ENCODE results near the gene SYNM.

DNA sequence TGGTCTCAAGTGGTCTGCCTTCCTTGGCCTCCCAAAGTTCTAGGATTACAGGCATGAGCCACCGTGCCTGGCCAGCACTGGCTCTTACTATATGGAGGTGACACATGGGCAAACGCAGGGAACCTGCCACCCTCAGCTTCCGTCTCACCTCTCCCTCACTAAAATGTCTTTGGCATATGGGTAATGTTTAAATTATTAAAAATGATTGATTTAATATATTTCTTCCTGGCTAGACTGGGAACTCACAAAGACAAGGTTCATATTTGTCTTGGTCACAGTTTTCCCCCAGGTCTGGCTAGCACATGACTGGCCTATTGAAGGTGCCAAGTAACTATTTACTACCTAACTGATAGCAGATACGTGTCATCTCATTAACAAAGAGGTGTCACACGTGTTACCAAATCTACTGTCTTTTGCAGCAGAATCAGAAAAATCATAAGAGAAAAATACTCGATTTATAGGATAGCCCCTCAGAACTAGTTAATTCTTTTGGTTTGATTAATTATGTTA, 48.2 kb downstream of the SYNM start:
- no peak for TF ChIP-seq CTCF (conservative IDR thresholded peaks at IDR 0.05)
- TF ChIP-seq ZFX (IDR thresholded peaks at IDR 0.05) = no peak
